ENCODE results near the gene UNC79. TPM values are rescaled to one million over a fixed set of nuclear protein-coding genes. Genes with fewer than 3 reads are reported as not detected.

Gene UNC79
- total and polyA plus RNA-seq, 7 experiments from 2014 or later: 0.05 to 0.15 (median 0.08) TPM; not detected in 3

DNA sequence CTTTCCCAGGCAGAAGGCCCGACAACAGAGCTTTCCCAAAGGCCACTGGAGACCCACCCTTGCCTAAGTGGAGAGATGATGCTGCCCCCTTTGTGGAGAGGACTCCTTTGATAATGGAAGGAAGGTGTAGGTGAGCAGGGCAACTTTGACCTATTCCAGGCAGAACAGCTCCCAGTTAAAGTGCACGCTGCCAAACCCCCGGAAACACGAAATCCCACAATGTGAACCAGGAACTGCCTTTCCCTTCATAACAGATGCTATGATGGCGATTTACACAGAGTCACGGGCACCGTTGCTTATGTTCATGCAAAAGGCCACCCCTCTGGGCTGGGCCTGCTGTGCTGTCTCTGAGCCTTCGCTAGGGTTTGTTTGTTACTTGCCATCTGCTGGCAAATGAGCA lies 322.9 kb downstream of the UNC79 start:
- intact Hi-C loops (cut with micrococcal nuclease): no loop called here
- POLR2A ChIA-PET: no interaction called here

DNA sequence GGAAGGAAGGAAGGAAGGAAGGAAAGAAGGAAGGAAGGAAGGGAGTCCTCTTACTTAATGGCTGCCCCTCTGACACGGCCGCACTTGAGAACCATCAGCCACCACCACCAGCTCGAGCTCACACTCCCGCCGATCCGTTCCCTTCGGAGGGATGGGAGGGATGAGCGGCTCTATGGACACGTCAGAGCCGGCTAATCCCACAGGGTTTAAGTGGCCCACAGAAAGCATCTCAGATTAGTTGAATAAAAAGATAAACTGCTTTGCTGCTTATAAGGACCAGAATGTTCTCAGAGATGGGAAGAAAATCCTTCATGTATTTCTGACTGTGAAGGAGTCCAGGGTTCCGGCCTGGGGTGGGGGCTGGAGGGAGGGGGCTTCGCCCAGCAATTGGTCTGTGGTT lies 326.5 kb downstream of the UNC79 start:
- ChIA-PET CTCF (no interaction called here), POLR2A (no interaction called here)
- H3K36me3 Mint-ChIP-seq: no peaks in the 10 kb centered on the region
- no peak for DNase-seq
- peaks cover 0 to 5% (median 0%) of the 10 kb centered on the region in 7 donors for H3K4me1 Mint-ChIP-seq
- H3K9me3 Mint-ChIP-seq: peaks cover 0 to 2% (median 0%) of the 10 kb centered on the region in 11 donors
- Histone ChIP-seq H3K36me3 (ENCODE audit: control insufficient read depth in 2 of 3, insufficient read depth in 3 of 3, low read length in 3 of 3) (no peaks in the 10 kb centered on the region), H3K4me3 (ENCODE audit: low read length) (no peak overlapping the region), H3K4me1 (ENCODE audit: control insufficient read depth in 2 of 2, insufficient read depth in 2 of 2, low read length in 2 of 2) (no peaks in the 10 kb centered on the region), H3K9me3 (ENCODE audit: control insufficient read depth in 2 of 3, low read length in 3 of 3) (no peaks in the 10 kb centered on the region), H3K27ac (ENCODE audit: low read depth, low read length) (no peak overlapping the region), H3K27me3 (ENCODE audit: control insufficient read depth in 2 of 2, insufficient read depth in 2 of 2, low read length in 2 of 2) (no peaks in the 10 kb centered on the region)
- no peak overlapping the region for H3K4me3 Mint-ChIP-seq
- H3K27ac Mint-ChIP-seq: no peak overlapping the region
- intact Hi-C loops (cut with micrococcal nuclease): no loop called here
- peaks cover 0 to 19% (median 16%) of the 10 kb centered on the region in 5 donors for H3K27me3 Mint-ChIP-seq
- no peak for ATAC-seq

More for the DNA sequence above, 322.9 kb downstream of the UNC79 start:
- H3K4me1 Mint-ChIP-seq: peaks cover 0 to 2% (median 0%) of the 10 kb centered on the region in 7 donors
- DNase-seq (no peak), ATAC-seq (no peak)
- no peak overlapping the region for H3K4me3 Mint-ChIP-seq
- H3K4me1 ChIP-seq (ENCODE audit: control insufficient read depth in 2 of 2, insufficient read depth in 2 of 2, low read length in 2 of 2): no peaks in the 10 kb centered on the region
- no peaks in the 10 kb centered on the region for H3K27me3 ChIP-seq (ENCODE audit: control insufficient read depth in 2 of 2, insufficient read depth in 2 of 2, low read length in 2 of 2)
- H3K36me3 ChIP-seq (ENCODE audit: control insufficient read depth in 2 of 3, insufficient read depth in 3 of 3, low read length in 3 of 3): no peaks in the 10 kb centered on the region
- no peaks in the 10 kb centered on the region for H3K9me3 ChIP-seq (ENCODE audit: control insufficient read depth in 2 of 3, low read length in 3 of 3)
- H3K9me3 Mint-ChIP-seq: peaks cover 0 to 2% (median 0%) of the 10 kb centered on the region in 11 donors
- CTCF ChIA-PET: no interaction called here
- H3K27ac ChIP-seq (ENCODE audit: low read depth, low read length): no peak overlapping the region
- no peak overlapping the region for H3K4me3 ChIP-seq (ENCODE audit: low read length)
- no peaks in the 10 kb centered on the region for H3K36me3 Mint-ChIP-seq
- H3K27me3 Mint-ChIP-seq: peaks cover 0 to 16% (median 0%) of the 10 kb centered on the region in 5 donors
- H3K27ac Mint-ChIP-seq: no peak overlapping the region

Other genes starting within 250 kb of the UNC79 start
- 100 to 1,000 TPM in 1 of 5 experiments, 10 to 100 TPM in 4; 20.5 to 102 (median 43.6) TPM for gene MOAP1, start 246.0 kb upstream of the UNC79 start, total RNA-seq
- 10 to 100 TPM; 59.4 to 80.8 TPM for gene MOAP1, start 246.0 kb upstream of the UNC79 start, polyA plus RNA-seq
- gene LYSET, start 245.6 kb upstream of the UNC79 start, total RNA-seq: 10 to 100 TPM in 4 of 5 experiments, 1 to 10 TPM in 1; 8.0 to 26.6 (median 12.4) TPM
- gene LYSET, start 245.6 kb upstream of the UNC79 start, polyA plus RNA-seq: 10 to 100 TPM; 42.1 to 47.7 TPM
- 10 to 100 TPM in 2 of 5 experiments, 1 to 10 TPM in 3; 3.5 to 17.4 (median 8.3) TPM for gene GON7, start 223.9 kb upstream of the UNC79 start, total RNA-seq
- gene GON7, start 223.9 kb upstream of the UNC79 start, polyA plus RNA-seq: 10 to 100 TPM; 12.4 to 19.2 TPM
- 10 to 100 TPM; 10.1 to 31.3 (median 13.5) TPM for gene UBR7, start 223.7 kb upstream of the UNC79 start, total RNA-seq
- 10 to 100 TPM; 26.6 to 27.8 TPM for gene UBR7, start 223.7 kb upstream of the UNC79 start, polyA plus RNA-seq
- 10 to 100 TPM; 18.5 to 31.7 (median 27.5) TPM for gene BTBD7, start 97.9 kb upstream of the UNC79 start, total RNA-seq
- 10 to 100 TPM in 1 of 2 donors, 1 to 10 TPM in 1; 7.5 to 12.4 TPM for gene BTBD7, start 97.9 kb upstream of the UNC79 start, polyA plus RNA-seq
- gene COX8C, start 83.8 kb upstream of the UNC79 start, total RNA-seq: not detected
- not detected for gene COX8C, start 83.8 kb upstream of the UNC79 start, polyA plus RNA-seq